H9 (cell line): ENCODE measurements around the gene KCNN3. TPM values are rescaled to one million over a fixed set of nuclear protein-coding genes. Genes with fewer than 3 reads are reported as not detected.
A peak's percentile ranks its signal among the peaks of the same experiment; 100 is the strongest.

Experiments
- DNase-seq: peaks from one replicate; pipeline ENCODE4 v3.0.0-alpha.2; 2017
- H2AFZ ChIP-seq: one replicate; pipeline ENCODE4 v1.6.1; 2013; ENCODE audit warnings: mild to moderate bottlenecking, low read length, control low read depth, moderate library complexity
- H2AK5ac ChIP-seq: 2 replicates; pipeline ENCODE4 v1.6.1; 2013; ENCODE audit warnings: low read length, control low read depth, mixed read lengths; ENCODE audit not compliant: insufficient read length
- H2BK120ac ChIP-seq: one replicate; pipeline ENCODE4 v1.6.1; 2013; ENCODE audit warnings: low read depth, mild to moderate bottlenecking, low read length, control low read depth, inconsistent platforms; ENCODE audit not compliant: poor library complexity, severe bottlenecking
- H2BK12ac ChIP-seq: 2 replicates; pipeline ENCODE4 v1.6.1; 2013; ENCODE audit warnings: low read length, control low read depth, mixed read lengths, low read depth; ENCODE audit not compliant: insufficient read length
- H2BK15ac ChIP-seq: 2 replicates; pipeline ENCODE4 v1.6.1; 2013; ENCODE audit warnings: low read depth, low read length, control low read depth
- H2BK20ac ChIP-seq: one replicate; pipeline ENCODE4 v1.6.1; 2013; ENCODE audit warnings: low read depth, mild to moderate bottlenecking, low read length, control low read depth, inconsistent platforms; ENCODE audit not compliant: poor library complexity, severe bottlenecking
- H2BK5ac ChIP-seq: 2 replicates; pipeline ENCODE4 v1.6.1; 2013; ENCODE audit warnings: low read length, control low read depth, mixed read lengths; ENCODE audit not compliant: insufficient read length
- H3K14ac ChIP-seq: 2 replicates; pipeline ENCODE4 v1.6.1; 2013; ENCODE audit warnings: low read length, control low read depth; ENCODE audit not compliant: insufficient read depth
- H3K18ac ChIP-seq: 2 replicates; pipeline ENCODE4 v1.6.1; 2013; ENCODE audit warnings: low read depth, mild to moderate bottlenecking, mixed read lengths, low read length, control low read depth; ENCODE audit not compliant: insufficient read length
- H3K23ac ChIP-seq: 2 replicates; pipeline ENCODE4 v1.6.1; 2013; ENCODE audit warnings: low read length, control low read depth, mixed read lengths, low read depth; ENCODE audit not compliant: insufficient read length
- H3K23me2 ChIP-seq: 2 replicates; pipeline ENCODE4 v1.6.1; 2013; ENCODE audit warnings: low read depth, mild to moderate bottlenecking, mixed read lengths, low read length, control low read depth; ENCODE audit not compliant: insufficient read length, poor library complexity, severe bottlenecking
- H3K27ac ChIP-seq: 2 replicates; pipeline ENCODE4 v1.5.1; 2013; ENCODE audit warnings: low read length, control low read depth, mixed read lengths, low read depth; ENCODE audit not compliant: insufficient read length
- H3K27me3 ChIP-seq: 2 replicates; pipeline ENCODE4 v1.6.1; 2013; ENCODE audit warnings: low read length, control low read depth, inconsistent platforms; ENCODE audit not compliant: insufficient read depth
- H3K4ac ChIP-seq: 2 replicates; pipeline ENCODE4 v1.6.1; 2013; ENCODE audit warnings: low read depth, mild to moderate bottlenecking, control low read depth, inconsistent platforms, low read length, moderate library complexity
- H3K4me1 ChIP-seq: 2 replicates; pipeline ENCODE4 v1.6.1; 2013; ENCODE audit warnings: low read length, control low read depth, inconsistent platforms; ENCODE audit not compliant: insufficient read depth
- H3K4me2 ChIP-seq: 2 replicates; pipeline ENCODE4 v1.6.1; 2013; ENCODE audit warnings: low read length, control low read depth, mixed read lengths; ENCODE audit not compliant: insufficient read length, insufficient read depth
- H3K56ac ChIP-seq: 2 replicates; pipeline ENCODE4 v1.6.1; 2013; ENCODE audit warnings: low read depth, mild to moderate bottlenecking, mixed read lengths, low read length, control low read depth; ENCODE audit not compliant: insufficient read length
- H3K79me1 ChIP-seq: 2 replicates; pipeline ENCODE4 v1.6.1; 2013; ENCODE audit warnings: low read depth, mild to moderate bottlenecking, moderate library complexity, low read length, control low read depth, inconsistent platforms; ENCODE audit not compliant: insufficient read depth, poor library complexity, severe bottlenecking
- H3K79me2 ChIP-seq: 2 replicates; pipeline ENCODE4 v1.6.1; 2013; ENCODE audit warnings: low read length, control low read depth, inconsistent platforms; ENCODE audit not compliant: insufficient read depth
- H3K9ac ChIP-seq: 2 replicates; pipeline ENCODE4 v1.6.1; 2013; ENCODE audit warnings: low read length, control low read depth, mixed read lengths; ENCODE audit not compliant: insufficient read length; ENCODE audit errors: extremely low read depth
- H3K9me3 ChIP-seq: one replicate; pipeline ENCODE4 v1.6.1; 2013; ENCODE audit warnings: low read depth, low read length, inconsistent platforms; ENCODE audit not compliant: control insufficient read depth
- H3T11ph ChIP-seq: one replicate; pipeline ENCODE4 v1.6.1; 2013; ENCODE audit warnings: mild to moderate bottlenecking, low read length, control low read depth, inconsistent platforms
- H4K20me1 ChIP-seq: one replicate; pipeline ENCODE4 v1.6.1; 2013; ENCODE audit not compliant: control insufficient read depth, insufficient read length, insufficient read depth
- H4K5ac ChIP-seq: 2 replicates; pipeline ENCODE4 v1.6.1; 2013; ENCODE audit warnings: low read depth, mild to moderate bottlenecking, mixed read lengths, low read length, control low read depth; ENCODE audit not compliant: insufficient read length
- H4K8ac ChIP-seq: replicated peaks from 2 replicates; pipeline ENCODE4 v1.6.1; 2013; ENCODE audit warnings: low read length, control low read depth, mixed read lengths, low read depth; ENCODE audit not compliant: insufficient read length
- H4K91ac ChIP-seq: 2 replicates; pipeline ENCODE4 v1.6.1; 2013; ENCODE audit warnings: low read depth, mild to moderate bottlenecking, moderate library complexity, mixed read lengths, low read length, control low read depth; ENCODE audit not compliant: insufficient read length
- H3K27ac Mint-ChIP-seq, 3 experiments: 2 replicates in 2 of 3; 3 replicates in 1 of 3; pipeline ENCODE4 v1.8.0; 2020 to 2021; ENCODE audit warnings: mixed read lengths in 3 of 3, mild to moderate bottlenecking in 1 of 3, moderate library complexity in 1 of 3
- H3K27me3 Mint-ChIP-seq: 2 replicates; pipeline ENCODE4 v1.8.0; 2021; ENCODE audit warnings: low read depth, mild to moderate bottlenecking, moderate library complexity, mixed read lengths
- H3K36me3 Mint-ChIP-seq, 3 experiments: 2 replicates in 2 of 3; 3 replicates in 1 of 3; pipeline ENCODE4 v1.8.0; 2020 to 2021; ENCODE audit warnings: low read depth in 3 of 3, mixed read lengths in 3 of 3; ENCODE audit not compliant: insufficient read depth in 1 of 3
- H3K4me1 Mint-ChIP-seq, 2 experiments: 2 replicates each; pipeline ENCODE4 v1.8.0; 2020; ENCODE audit warnings: mixed read lengths in 2 of 2
- H3K4me3 Mint-ChIP-seq, 2 experiments: 2 replicates in 1 of 2; 3 replicates in 1 of 2; pipeline ENCODE4 v1.8.0; 2020 to 2021; ENCODE audit warnings: mild to moderate bottlenecking in 2 of 2, mixed read lengths in 2 of 2, moderate library complexity in 1 of 2
- H3K9me3 Mint-ChIP-seq, 2 experiments: 2 replicates in 1 of 2; 3 replicates in 1 of 2; pipeline ENCODE4 v1.8.0; 2020; ENCODE audit warnings: mild to moderate bottlenecking in 2 of 2, mixed read lengths in 2 of 2, moderate library complexity in 1 of 2
- WGBS: extraction: QIAGEN DNeasy Blood & Tissue Kit; methylation state at CpG from one replicate; pipeline ENCODE4 v1.1.7; 2013; ENCODE audit warnings: missing lambda C conversion rate, low lambda C conversion rate, mixed read lengths; ENCODE audit not compliant: insufficient read length; ENCODE audit errors: extremely low coverage; 5-methylcytosine and 5-hydroxymethylcytosine counted together
- total RNA-seq: library from RNA; stranded (reverse); gene quantifications from 2 replicates; pipeline ENCODE4 v1.2.1, GENCODE V29; 2021
- TF ChIP-seq, protein P1 (sequence below): fragments of 200-600 bp; sonication (generic); conservative IDR thresholded peaks from 3 replicates; pipeline ENCODE4 v1.8.0; 2021; ENCODE audit warnings: antibody characterized with exemption, mild to moderate bottlenecking

The KCNN3 gene
- total RNA-seq, 1 experiment from 2014 or later = 0.83 TPM

DNA sequence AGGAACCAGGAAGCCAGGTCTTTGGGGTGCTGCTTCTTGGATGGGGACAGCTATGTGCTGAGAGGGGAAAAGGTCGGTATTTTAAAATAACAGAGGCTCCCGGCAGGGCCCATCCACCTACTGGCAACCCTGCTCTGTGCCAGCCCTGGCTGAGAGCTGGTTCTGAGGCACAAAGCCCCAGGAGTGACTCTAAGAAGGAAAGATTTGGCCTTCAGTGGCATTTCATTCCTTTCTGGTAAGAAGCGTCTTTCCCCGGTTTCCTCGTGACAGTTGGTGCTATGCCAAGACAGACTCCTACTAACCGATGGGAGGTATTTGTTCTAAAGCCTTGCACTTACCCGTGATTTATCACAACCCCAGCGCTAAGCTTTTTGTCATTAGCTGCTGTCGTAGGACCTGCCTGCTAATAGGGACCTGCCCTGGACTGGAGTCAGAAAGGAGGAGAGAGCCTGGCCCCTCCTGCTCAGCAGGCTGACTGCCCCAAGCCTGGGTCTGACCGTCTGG lies 139.0 kb downstream of the KCNN3 start:
- H3K9me3 ChIP-seq = no peaks in the 10 kb centered on the region
- no peak overlapping the region for H3T11ph ChIP-seq
- peak overlapping the region; percentile 82 for H2BK120ac ChIP-seq
- H3K4ac ChIP-seq = no peak overlapping the region
- no peaks in the 10 kb centered on the region for H3K23me2 ChIP-seq
- no peak overlapping the region for H4K5ac ChIP-seq
- peak overlapping the region; percentile 69 for H2BK5ac ChIP-seq
- no peak overlapping the region for H3K56ac ChIP-seq
- H3K18ac ChIP-seq = peak overlapping the region; percentile 36
- peaks cover 9% of the 10 kb centered on the region; the same call in 1 of the 2 replicates for H3K4me1 ChIP-seq
- no peak overlapping the region for H2BK15ac ChIP-seq
- Mint-ChIP-seq H3K4me3 (no peak overlapping the region), H3K9me3 (no peaks in the 10 kb centered on the region), H3K27ac (peak overlapping the region in 2 of 3 experiments; percentile 65 to 80; a peak in 1 of 7 replicates), H3K4me1 (peaks cover 47 to 48% of the 10 kb centered on the region in 2 experiments), H3K27me3 (no peaks in the 10 kb centered on the region; the same call in 1 of the 2 replicates), H3K36me3 (no peaks in the 10 kb centered on the region)
- H2AFZ ChIP-seq = no peak overlapping the region
- H3K4me2 ChIP-seq = no peak overlapping the region
- no peak overlapping the region for H3K27ac ChIP-seq
- no peaks in the 10 kb centered on the region for H3K79me2 ChIP-seq
- no peak overlapping the region for H3K23ac ChIP-seq
- peak overlapping the region; percentile 90 for H3K14ac ChIP-seq
- H4K8ac ChIP-seq = no peak overlapping the region
- TF ChIP-seq, protein P1, sequence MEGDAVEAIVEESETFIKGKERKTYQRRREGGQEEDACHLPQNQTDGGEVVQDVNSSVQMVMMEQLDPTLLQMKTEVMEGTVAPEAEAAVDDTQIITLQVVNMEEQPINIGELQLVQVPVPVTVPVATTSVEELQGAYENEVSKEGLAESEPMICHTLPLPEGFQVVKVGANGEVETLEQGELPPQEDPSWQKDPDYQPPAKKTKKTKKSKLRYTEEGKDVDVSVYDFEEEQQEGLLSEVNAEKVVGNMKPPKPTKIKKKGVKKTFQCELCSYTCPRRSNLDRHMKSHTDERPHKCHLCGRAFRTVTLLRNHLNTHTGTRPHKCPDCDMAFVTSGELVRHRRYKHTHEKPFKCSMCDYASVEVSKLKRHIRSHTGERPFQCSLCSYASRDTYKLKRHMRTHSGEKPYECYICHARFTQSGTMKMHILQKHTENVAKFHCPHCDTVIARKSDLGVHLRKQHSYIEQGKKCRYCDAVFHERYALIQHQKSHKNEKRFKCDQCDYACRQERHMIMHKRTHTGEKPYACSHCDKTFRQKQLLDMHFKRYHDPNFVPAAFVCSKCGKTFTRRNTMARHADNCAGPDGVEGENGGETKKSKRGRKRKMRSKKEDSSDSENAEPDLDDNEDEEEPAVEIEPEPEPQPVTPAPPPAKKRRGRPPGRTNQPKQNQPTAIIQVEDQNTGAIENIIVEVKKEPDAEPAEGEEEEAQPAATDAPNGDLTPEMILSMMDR = no peak
- no peak for DNase-seq
- no peak overlapping the region for H2AK5ac ChIP-seq
- H3K79me1 ChIP-seq = no peaks in the 10 kb centered on the region
- peak overlapping the region; percentile 21 for H2BK12ac ChIP-seq
- no CpG with 5 or more reads among the region's 10 CpGs for WGBS
- no peaks in the 10 kb centered on the region for H4K20me1 ChIP-seq
- H3K27me3 ChIP-seq = no peaks in the 10 kb centered on the region
- H4K91ac ChIP-seq = peak overlapping the region; percentile 35
- H3K9ac ChIP-seq = no peak overlapping the region
- H2BK20ac ChIP-seq = no peak overlapping the region
